GM12873 (cell line): ENCODE measurements around the gene TGM3.

ENCODE experiments used
- TF ChIP-seq, protein P1 (sequence below): IDR thresholded peaks from 2 replicates; pipeline ENCODE4 v1.5.1; 2012; ENCODE audit warnings: low read depth, mild to moderate bottlenecking, moderate library complexity, low read length, control low read depth; ENCODE audit not compliant: insufficient read depth; ENCODE audit errors: missing control alignments

The TGM3 gene

DNA sequence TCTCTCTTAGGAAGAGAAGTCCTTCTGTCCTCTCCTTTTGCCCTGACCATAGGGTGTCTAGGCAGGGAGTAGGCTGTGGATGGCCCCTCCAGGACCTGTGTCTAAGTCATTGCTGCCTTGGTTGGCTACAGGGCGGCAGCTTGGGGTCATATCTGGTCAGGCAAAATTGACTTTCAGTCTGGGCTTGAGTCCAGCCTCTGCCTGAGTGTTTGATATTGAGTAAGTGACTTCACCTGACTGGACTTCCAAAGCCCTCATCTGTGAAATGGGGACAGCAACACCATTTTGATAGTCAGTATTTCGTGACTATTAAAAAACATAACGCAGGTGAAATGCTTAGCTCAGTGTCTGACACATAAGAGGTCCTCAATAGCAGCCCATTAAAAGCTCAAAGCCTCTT is 4.6 kb downstream of the TGM3 start:
- TF ChIP-seq, protein P1, sequence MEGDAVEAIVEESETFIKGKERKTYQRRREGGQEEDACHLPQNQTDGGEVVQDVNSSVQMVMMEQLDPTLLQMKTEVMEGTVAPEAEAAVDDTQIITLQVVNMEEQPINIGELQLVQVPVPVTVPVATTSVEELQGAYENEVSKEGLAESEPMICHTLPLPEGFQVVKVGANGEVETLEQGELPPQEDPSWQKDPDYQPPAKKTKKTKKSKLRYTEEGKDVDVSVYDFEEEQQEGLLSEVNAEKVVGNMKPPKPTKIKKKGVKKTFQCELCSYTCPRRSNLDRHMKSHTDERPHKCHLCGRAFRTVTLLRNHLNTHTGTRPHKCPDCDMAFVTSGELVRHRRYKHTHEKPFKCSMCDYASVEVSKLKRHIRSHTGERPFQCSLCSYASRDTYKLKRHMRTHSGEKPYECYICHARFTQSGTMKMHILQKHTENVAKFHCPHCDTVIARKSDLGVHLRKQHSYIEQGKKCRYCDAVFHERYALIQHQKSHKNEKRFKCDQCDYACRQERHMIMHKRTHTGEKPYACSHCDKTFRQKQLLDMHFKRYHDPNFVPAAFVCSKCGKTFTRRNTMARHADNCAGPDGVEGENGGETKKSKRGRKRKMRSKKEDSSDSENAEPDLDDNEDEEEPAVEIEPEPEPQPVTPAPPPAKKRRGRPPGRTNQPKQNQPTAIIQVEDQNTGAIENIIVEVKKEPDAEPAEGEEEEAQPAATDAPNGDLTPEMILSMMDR = no peak

DNA sequence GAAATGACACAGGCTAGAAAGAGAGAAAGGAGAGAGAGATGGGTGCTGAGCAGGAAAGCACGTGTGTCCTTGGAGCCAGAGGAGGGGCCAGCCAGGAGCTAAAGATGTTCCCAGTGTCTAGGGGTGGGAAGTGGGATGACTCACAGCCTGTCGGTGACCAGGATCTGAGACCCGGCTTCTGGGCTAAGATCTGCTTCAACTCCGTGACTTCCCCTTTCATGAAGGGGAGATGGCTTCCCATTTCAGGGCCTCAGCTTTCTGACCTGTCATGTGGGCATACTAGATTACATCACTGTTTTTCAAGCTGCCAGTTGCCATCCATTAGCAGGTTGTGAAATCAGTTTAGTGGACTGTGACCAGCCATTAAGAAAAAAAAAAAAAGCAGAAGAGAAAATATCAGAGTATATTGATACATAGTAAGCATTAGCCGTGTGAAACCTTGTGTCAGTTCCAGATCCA is 5.4 kb downstream of the TGM3 start:
- TF ChIP-seq, protein P1 = no peak

GRCh38 chr20:2302384-2303060 is 6.7 kb downstream of the TGM3 start:
- TF ChIP-seq, protein P1 = peak; percentile 9

DNA sequence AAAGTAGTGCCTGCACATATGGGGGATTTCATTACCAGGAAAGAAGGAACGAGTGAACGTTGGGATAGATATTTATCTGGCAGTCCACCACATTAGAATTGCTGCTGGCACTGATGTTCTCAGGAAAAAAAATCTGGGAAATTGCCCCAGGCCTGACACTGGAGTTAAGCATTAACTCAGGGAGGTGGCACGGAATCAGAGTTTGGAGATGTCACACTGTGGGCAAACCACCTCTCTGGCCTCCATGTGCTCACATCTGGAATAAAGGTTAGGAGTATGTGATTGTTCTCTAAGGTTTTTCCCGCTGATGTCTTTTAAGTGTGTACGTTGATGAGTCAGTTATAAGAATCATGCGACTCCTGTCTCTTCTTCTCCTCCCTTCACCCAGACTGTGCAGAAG is 7.9 kb downstream of the TGM3 start:
- TF ChIP-seq, protein P1 = no peak

DNA sequence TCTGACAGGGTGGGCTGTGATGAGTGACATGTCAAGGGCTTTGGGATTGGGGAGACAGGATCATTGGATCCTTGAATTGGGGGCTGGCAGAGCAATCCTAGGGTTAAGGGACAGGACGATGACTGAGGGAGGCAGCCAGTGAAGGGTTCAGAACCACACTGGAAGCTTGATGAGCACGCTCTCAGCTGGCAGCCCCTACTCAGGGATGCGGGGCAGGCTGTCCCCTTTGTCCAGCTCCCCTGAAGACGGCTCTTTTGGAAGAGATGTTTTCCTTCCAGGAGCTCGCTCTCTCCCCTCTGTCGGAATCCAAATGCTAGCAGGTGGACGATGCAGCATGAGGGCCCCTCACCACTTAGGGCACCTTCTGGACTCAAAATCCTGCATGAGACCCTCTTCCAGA is 8.4 kb downstream of the TGM3 start:
- TF ChIP-seq, protein P1 = no peak

GRCh38 chr20:2305029-2305428 is 9.2 kb downstream of the TGM3 start:
- TF ChIP-seq, protein P1 = no peak

GRCh38 chr20:2305479-2305878 is 9.7 kb downstream of the TGM3 start:
- TF ChIP-seq, protein P1 = no peak
